AG10803 (cell line): ENCODE data around the gene SPTLC1.
"Not testable (repeated sequence)": the region's sequence is repeated elsewhere in the genome, so short reads cannot be mapped to it uniquely, and the experiment has no call there.

Source experiments
- DNase-seq: peaks from one replicate; pipeline ENCODE4 v3.0.0; 2010; ENCODE audit warnings: low read depth
- H3K4me3 ChIP-seq: 2 replicates; pipeline ENCODE4 v1.5.1; 2011; ENCODE audit warnings: mild to moderate bottlenecking, low read length, control low read depth
- TF ChIP-seq, protein P1 (sequence below): conservative IDR thresholded peaks from 2 replicates; pipeline ENCODE4 v1.5.1; 2011; ENCODE audit warnings: mild to moderate bottlenecking, low read length, control low read depth, inconsistent platforms

The SPTLC1 gene

DNA sequence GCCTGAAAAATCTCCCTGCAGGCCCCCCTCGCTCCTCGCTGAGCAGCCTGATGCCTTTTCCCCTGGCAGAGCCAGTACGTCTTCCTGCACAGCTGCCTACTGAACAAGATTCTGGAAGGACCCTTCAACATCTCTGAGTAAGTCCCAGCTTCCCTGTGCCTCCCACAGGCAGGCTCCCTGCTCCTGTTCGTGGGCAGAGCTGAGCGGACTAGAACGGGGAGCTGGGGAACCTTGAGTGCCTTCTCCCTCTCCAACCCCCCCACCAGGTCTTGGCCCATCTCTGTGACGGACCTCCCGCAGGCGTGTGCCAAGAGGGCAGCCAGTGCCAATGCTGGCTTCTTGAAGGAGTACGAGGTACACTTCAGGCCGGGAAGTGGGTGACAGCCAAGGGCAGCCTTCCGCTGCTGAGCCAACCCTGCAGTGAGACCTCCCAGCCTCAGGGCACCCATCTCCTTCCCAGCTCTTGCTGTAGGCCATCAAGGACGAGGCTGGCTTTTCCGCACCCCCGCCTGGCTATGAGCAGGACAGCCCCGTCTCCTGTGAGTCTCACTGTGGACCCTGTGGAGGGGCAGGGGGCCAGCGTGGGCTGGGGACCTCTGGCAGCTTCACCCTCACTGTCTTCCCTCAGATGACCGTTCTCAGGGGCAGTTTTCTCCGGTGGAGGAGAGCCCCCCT, 21.1 kb upstream of the SPTLC1 start:
- no peak for DNase-seq
- TF ChIP-seq, protein P1, sequence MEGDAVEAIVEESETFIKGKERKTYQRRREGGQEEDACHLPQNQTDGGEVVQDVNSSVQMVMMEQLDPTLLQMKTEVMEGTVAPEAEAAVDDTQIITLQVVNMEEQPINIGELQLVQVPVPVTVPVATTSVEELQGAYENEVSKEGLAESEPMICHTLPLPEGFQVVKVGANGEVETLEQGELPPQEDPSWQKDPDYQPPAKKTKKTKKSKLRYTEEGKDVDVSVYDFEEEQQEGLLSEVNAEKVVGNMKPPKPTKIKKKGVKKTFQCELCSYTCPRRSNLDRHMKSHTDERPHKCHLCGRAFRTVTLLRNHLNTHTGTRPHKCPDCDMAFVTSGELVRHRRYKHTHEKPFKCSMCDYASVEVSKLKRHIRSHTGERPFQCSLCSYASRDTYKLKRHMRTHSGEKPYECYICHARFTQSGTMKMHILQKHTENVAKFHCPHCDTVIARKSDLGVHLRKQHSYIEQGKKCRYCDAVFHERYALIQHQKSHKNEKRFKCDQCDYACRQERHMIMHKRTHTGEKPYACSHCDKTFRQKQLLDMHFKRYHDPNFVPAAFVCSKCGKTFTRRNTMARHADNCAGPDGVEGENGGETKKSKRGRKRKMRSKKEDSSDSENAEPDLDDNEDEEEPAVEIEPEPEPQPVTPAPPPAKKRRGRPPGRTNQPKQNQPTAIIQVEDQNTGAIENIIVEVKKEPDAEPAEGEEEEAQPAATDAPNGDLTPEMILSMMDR, result no peak

GRCh38 chr9:92135576-92135975, 20.4 kb upstream of the SPTLC1 start:
- TF ChIP-seq, protein P1, result no peak
- no peak overlapping the region for H3K4me3 ChIP-seq
- no peak for DNase-seq

More for the DNA sequence above, 21.1 kb upstream of the SPTLC1 start:
- no peak overlapping the region for H3K4me3 ChIP-seq

DNA sequence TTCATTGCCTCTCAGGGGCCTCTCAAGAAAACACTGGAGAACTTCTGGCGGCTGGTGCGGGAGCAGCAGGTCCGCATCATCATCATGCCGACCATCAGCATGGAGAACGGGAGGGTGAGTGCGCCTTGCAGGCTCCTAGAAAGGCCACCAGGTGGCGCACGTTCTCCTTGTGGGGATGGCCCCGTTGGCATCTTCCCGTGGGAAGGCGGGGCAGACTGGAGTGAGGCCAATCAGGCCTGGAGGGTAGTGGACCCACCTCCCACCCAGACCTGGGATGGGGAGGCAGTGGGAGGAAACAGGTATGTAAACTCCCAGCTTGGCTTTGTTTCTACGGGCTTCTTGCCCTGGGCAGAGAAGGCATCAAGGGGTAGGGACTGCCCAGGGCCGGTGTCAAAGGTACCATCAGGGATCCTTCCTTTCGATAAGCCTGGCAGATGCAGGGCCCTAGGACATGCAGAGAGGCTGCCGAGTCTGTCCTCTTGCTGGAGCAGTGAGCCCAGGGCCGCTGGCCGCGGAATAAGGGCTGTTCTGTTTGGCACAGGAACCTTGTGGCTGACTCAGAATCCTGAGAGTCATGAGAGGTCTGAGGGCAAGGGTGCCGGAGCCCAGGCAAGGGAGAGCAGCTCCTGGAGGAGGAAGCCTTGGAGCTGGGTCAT, 18.9 kb upstream of the SPTLC1 start:
- peak overlapping the region; percentile 42 for H3K4me3 ChIP-seq
- DNase-seq, result peak; percentile 70
- TF ChIP-seq, protein P1, result peak; percentile 93

DNA sequence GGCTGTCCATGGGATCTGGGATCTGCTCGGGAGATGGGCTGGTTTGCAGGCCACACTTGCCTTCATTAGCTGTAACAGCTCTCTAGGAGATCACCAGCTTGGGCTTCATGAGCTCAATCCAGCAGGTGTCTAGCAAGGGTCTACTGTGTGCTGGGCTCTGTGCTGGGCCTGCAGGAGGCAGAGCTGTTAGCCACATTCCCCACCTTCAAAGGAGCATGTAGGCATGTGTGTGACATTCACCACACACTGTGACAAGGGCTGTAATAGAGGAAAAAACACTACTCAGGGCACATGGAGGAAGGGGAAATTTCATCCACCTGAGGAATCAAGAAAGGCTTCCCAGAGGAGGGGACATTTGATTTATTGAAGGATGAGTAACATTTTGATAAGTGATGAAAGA, 17.7 kb upstream of the SPTLC1 start:
- H3K4me3 ChIP-seq, result not testable (repeated sequence)

GRCh38 chr9:92132501-92132900, 17.3 kb upstream of the SPTLC1 start:
- TF ChIP-seq, protein P1, result no peak
- DNase-seq, result no peak
- H3K4me3 ChIP-seq, result no peak overlapping the region

More for the DNA sequence above, 17.7 kb upstream of the SPTLC1 start:
- not testable (repeated sequence) for DNase-seq

DNA sequence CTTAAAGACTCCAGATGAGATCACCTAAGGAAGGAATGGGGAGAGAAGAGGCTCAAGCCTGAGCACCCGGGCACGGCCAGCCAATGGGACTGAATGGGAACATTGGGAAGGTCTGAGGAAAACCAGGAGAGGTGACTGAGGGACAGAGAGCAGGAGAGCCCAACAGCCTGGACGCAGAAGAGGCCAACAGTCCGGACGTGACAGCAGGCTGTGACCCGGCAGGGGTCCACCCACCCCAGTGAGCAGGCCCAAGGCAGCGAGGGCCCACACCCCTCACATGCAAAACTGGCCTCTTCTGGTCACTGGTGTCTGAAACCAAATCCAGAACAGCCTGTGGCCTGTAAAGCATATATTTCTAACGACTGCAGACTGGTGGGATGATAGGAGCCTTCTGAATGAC, 7.6 kb upstream of the SPTLC1 start:
- TF ChIP-seq, protein P1, result no peak
- no peak for DNase-seq
- H3K4me3 ChIP-seq, result no peak overlapping the region

DNA sequence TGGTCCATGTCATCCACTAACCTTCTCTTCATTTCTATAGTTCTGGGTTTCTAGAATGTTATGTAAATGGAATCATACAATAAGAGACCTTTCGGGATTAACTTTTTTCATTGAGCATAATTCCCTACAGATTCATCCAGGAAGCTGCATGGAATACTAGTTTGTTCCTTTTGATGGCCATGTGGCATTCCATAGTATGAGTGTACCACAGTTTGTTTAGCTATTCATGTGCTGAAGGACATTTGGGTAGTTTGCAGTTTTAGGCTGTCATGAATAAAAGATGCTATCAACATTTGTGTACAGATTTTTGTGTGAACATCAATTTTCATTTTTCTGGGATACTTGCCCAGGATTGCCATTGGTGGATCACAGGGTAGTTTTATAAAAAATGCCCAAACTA, 6.8 kb upstream of the SPTLC1 start:
- TF ChIP-seq, protein P1, result no peak
- no peak overlapping the region for H3K4me3 ChIP-seq
- DNase-seq, result peak; percentile 12
